CD4-positive, alpha-beta T cell treated with Interleukin-15 for 1 hour (primary cell): ENCODE data around the gene MBTD1.
"Not testable (repeated sequence)": the region's sequence is repeated elsewhere in the genome, so short reads cannot be mapped to it uniquely, and the experiment has no call there.

Experiments
- DNase-seq: peaks from one replicate; pipeline ENCODE4 v3.0.0-alpha.2; 2020

Gene MBTD1

DNA sequence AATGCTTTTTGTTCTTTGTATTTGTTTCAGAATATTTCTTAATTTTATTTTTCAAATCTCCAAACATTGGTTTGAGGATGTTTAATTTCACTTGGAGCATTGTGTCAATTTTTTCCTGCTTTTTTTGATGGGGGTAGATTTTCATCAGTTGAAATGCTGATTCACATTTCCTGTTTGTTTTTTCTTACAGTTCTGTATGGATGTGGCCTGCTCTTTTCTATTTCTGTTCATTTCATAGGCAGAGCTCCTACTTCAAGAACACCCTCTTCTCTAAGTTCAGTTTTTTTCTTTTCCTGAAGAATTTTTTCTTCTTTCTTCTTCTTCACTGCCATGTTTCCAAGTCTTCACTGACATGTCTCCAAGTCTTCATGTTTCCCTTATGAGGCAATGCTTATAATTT, 8.8 kb downstream of the MBTD1 start:
- no peak for DNase-seq

DNA sequence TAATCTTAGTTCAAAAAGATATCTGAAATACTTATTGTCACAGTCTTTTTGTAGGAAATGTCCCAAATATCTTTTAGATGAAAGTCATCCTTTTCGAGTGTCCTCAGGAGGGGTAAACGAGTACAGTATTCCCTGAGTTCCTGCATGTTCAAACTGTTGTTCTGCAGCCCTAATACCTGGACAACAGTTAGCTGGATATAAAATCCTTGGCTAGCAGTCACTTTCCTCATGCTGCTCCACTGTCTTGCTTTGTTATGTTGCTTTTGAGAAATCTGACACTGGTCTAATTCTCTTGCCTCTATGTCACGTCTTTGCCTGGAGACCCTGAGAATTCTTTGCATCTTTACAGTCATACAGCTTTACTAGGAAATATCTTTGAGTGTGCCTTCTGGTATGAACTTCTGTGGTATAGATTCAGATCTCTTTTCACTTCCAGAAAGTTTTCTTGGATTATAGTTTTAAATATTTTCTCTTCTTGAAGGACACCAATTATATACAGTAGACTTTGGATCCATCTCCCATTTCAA, 9.5 kb downstream of the MBTD1 start:
- DNase-seq = no peak

DNA sequence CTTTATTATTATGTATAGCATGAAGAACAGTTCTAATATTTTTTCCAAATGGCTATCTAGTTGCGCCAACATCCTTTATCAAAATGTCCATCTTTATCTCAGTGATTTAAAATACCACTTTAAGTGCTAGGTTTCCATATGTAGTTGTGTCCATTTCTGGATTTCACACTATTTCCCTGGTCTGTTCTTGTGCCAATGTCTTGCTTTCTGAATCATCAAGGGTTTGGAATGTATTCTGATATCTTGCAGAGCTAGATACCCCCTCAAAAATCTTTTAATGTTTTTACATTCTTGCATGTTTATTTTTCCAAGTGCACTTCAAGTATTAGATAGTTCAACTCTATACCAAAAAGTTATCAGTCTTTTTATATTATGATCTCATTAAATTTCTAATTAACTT, 14.3 kb downstream of the MBTD1 start:
- DNase-seq = no peak

DNA sequence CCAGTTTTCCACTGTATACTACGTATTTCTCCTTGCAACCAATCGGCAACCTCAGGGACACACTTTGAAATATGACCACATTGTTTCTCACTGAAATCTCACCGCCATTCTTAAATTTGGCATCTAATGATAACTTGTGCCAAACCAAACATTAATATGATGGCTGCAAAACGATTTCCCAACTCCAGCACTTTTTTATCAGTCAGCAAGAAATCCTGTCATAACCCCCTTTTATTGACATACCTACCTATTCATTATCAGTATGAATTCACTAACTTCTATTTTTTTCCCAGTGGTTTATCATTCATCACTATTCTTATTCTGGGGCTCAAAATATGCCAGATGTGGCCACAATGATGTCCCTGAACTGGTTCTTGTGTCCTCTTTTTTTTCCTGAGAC, 15.8 kb downstream of the MBTD1 start:
- no peak for DNase-seq

DNA sequence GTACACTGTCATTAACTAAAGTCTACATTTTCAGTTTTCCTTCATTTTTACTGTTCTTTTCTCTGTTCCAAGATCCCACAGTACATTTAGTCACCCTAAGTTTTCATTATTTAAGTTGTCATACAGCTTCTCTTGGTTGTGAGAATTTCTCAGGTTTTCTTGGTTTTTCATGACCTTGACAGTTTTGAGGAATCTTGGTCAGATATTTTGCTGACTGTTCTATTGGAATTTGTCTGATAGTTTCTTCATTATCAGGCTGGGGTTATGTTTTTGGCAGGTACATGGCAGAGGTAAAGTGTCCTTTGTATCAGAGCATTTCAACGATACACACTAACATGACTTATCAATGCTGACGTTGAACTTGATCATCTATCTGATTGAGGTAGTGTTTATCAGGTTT, 19.6 kb downstream of the MBTD1 start:
- no peak for DNase-seq

DNA sequence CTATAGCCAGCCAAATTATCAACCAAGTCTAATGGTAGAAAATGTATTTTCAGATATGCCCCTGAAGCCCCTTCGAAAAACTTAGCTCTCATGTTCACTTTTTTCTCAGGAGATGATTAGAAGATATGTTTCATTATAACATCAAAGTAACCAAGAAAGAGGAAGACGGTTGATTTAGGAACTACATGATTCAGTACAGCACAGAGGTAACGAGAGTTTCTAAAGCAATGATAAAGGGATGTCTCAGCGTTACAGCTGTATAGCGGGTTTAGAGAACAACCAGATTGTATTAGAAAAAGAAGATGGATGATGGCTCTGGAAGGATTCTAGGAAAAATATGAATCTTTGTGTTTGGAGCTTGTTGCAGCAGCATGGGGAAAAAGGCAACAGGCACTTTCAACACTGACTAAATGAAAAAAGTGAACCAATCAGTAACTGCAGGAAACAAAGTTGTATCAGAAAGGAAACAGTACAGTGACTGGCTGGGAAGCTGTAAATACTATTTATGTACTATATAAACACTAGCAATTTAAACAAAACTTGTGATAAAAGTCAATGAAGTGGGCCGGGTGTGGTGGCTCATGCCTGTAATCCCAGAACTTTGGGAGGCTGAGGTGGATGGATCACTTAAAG, 21.5 kb downstream of the MBTD1 start:
- DNase-seq = no peak

DNA sequence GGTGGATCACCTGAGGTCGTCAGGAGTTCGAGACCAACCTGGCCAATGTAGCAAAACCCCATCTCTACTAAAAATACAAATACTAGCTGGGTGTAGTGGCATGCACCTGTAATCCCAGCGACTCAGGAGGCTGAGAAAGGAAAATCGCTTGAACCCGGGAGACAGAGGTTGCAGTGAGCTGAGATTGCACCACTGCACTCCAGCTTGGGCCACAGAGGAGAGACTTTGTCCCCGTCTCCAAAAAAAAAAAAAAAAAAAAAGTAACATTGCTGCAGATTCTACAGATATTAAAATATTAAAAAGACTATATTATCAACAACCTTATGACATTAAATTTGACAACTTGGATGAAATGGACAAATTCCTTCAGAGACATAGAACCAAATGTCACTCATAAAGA, 25.7 kb downstream of the MBTD1 start:
- no peak for DNase-seq

DNA sequence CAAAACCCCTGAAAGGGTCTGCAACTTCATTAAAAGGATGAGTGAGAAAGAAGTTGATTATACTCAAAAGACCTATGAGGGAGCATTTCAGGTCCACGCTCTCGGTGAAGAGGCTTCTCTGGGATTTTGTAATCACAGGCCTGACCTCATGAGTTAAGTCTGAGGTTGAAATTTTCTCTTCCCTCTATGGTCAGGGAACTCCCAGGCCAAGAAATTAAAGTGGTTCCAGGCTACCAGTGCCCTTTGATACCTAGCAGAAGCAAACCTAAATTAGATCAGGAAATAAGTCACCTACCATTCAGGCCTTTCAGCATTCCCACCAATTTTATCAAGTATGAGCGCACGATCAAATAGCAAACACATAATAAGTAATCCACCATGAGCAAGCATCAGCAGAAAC, 27.9 kb downstream of the MBTD1 start:
- no peak for DNase-seq

DNA sequence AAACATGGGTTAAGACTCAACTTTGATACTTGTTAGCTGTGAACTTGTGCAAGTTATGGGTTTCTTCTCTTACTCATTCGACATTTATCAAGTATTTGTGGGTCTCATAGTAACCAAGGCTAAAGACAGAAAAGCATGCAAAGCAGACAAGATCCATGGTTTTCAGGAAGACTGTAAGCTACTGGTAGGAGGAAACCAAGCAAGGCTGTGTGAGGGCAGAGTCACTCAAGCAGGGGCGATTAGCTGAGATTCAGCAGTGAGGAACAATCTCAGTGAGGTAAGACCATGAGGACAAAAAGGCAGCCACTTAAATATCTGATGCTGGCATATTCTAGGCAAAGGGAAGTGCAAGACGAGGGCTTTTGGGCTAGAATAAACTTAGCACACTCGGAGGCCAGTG, 29.5 kb downstream of the MBTD1 start:
- DNase-seq = no peak

DNA sequence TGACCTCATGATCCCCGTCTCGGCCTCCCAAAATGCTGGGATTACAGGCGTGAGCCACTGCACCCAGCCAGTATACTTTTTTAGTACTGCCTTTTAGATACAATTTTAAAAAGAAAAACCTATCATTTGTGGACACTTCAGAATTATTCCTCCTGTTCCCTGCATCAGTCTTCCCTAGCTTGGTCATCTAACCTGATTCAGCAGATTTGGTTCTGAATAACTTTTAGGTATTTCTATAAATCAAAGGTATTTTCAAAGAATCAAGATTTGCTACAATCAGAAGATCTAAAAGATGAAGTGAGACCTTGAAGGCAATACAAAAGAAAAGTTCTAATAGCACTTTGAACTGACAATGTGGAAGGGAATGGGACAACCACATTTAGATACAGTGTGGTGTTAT, 30.0 kb downstream of the MBTD1 start:
- DNase-seq = no peak

DNA sequence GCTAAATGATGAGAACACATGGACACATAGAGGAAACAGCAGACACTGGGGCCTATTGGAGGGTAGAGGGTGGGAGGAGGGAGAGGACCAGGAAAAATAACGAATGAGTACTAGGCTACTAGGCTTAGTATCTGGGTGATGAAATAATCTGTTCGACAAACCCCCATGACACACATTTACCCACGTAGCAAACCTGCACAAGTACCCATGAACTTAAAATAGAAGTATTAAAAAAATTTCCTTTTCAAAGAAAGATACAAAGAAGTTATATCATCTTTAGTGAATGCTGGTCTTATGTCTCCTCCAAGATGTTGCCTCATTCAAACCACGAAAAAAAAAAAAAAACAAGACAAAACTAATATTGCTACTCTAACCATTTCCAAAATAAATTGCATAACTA, 31.7 kb downstream of the MBTD1 start:
- no peak for DNase-seq

DNA sequence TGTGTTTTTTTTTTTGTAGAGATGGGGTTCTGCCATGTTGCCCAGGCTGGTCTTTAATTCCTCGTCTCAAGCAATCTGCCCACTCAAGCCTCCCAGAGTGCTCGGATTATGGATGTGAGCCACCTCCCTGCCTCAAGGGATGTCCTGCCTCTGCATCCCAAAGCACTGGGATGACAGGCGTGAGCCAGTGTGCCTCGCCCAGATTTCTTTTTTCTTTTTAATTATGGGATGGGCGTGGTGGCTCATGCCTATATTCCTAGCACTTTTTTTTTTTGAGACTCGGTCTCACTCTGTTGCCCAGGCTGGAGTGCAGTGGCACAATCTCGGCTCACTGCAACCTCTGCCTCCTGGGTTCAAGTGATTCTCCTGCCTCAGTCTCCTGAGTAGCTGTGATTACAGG, 34.3 kb downstream of the MBTD1 start:
- not testable (repeated sequence) for DNase-seq

DNA sequence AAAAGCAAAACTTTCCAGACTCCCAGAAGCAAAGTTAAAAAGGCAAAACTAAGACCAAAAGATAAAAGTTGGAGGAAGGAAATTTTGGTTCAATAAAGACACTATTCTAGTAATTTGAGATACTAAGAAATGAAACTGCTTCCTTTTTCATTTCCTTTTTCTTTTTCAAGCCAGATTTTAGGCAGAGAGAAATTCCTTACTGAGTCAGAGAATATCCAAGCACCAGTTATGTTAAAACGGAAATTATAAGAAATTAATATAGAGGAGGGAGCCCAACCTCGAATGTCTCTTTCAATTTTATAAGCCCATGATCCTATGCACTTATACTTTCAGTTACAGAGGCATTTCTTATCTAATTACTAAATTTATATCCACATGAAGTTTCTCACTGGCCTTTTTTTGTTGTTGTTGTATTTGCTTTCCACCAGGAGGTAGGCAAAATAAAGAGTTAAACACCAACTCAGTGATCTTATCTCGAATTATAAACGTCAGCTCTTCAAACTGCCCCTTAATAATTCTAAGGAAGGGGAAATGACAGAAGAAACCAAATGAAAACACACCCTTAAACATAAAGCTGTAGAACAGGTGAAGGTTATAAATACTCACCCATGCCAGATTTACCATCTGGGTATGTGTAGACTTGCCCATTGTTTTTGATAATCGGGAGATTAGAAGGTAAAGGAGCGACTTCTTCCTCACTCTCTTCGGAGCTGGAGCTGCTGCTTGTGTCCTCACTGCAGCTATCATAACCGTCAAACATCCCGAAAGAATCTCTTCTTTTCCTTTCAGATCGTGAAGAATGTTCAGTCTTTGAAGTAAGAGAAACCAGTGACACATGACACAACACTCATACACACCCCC, 35.2 kb downstream of the MBTD1 start:
- DNase-seq = no peak

DNA sequence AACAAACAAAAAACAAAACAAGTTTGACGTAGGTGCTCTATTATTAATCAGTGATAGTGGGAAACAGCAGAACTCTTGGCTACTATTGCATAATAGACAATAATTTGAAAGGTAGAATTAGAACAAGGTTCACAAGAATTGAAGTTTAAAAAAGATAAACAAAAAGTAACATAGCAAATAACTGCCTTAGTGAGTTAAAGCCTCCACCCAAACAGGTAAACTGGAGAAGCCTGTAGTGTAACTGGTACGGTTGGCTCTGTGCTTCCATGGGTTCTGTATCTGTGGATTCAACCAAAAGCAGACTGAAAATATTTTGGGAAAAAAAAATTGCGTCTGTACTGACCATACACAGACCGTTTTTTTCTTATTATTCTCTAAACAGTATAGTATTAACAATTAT, 38.5 kb downstream of the MBTD1 start:
- DNase-seq = no peak

DNA sequence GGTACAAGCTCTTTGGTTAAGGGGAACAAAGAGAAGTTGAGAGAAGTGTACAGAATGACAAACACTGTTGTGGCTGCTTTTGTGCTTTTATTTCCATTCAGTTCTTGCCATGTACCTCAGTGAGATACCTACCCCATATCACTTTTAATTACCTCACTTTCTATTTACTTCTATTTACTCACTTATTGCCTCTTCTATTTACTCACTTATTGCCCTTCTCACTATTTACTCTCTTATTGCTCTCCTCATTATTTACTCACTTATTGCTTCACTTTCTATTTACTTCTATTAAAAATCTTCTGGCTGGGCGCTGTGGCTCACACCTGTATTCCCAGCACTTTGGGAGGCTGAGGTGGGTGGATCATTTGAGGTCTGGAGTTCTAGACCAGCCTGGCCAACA, 41.9 kb downstream of the MBTD1 start:
- DNase-seq = no peak

DNA sequence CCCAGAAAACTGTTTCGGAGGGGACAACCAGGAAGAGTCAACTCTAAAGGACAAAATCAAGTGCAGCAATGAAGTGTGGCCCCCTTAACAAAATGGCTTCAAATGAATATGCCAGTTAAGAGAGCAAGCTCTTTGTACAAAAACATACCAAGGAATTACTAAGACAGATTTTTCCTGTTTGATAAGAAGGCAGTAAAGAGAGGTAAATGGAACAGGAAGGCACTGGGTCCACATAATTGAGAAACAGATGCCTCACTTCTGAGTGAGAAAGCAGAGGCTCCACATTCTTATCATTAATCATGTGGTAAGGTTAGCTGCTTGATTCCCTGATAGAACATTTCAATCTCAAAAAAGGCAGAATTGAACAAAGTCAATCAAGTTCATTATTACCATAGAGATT, 44.9 kb downstream of the MBTD1 start:
- DNase-seq = no peak

DNA sequence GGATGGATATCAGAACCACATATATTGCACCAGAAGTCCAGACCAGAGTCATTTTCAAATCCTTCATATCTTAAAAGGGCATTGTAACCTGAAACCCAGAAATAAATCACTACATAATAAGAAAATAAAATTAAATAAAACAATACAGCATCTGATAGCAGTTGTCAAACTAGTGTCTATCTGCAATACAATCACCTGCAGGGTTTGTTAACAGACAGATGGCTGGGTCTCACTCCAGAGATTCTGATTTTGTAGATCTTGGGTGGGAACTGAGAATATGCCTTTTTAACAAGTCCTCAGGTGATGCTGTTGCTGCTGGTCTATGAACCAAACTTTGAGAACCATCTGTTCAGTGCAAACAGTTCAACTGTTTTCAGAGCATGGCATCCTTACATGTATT, 56.0 kb downstream of the MBTD1 start:
- DNase-seq = no peak

DNA sequence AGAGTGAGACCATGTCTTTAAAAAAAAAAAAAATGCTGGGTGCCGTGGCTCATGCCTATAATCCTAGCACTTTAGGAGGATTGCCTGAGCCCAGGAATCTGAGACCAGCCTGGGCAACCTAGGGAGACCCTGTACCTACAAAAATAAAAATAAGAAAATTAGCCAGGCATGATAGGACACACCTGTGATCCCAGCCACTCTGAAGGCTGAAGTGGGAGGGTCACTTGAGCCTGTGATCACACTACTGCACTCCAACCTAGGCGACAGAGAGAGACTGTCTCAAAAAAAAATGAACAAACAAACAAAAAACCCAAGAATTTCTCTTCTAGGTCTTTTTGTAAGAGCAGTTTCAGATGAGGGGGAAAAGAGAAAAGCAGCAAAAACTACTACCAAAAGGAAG, 59.0 kb downstream of the MBTD1 start:
- no peak for DNase-seq

DNA sequence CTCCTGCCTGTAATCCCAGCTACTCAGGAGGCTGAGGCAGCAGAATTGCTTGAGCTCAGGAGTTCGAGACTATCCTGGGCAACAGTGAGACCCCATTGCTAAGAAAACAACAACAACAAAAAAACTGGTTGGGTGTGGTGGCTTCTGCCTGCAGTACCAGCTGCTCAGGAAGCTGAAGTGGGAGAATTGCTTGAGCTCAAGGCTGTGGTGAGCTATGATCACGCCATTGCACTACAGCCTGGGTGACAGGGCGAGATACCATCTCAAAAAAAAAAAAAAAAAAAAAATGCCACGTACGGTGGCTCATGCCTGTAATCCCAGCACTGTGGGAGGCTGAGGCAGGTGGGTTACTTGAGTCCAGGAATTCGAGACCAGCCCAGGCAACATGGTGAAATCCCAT, 59.6 kb downstream of the MBTD1 start:
- no peak for DNase-seq

DNA sequence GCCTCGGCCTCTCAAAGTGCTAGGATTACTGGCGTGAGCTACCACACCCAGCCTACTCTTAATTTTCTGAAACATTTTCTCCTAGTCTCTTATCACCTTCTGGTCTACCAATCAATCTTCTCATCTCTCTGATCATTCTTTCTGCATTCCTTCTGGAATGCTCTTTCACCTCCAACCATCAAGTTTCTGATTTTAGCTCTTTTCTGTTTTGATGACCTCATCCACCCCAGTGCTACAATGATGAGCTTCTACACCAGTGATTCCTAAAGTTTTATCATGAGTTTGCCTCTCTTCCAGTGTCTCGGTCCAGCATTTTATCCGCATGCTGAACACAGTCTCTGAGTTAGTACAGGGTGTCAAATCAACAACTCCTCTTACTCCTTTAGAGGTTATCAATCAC, 62.1 kb downstream of the MBTD1 start:
- DNase-seq = no peak

DNA sequence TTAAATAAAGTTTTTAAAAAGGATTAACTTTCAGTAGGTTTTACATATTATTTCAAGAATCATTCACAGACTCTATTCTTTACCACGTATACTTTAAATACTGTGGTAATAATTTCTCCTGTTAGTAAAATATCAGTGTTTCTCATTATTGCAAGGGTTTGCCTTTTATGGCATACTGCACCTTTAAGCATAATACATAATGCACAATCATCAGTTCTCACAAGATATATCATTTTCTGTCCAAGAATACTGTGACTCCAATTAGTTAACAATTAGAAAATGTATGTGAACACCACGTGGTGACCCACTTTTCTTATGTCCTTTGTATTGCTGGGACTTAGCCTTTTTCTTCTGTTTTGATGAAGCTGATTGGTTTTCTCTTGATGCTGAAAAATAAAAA, 68.0 kb downstream of the MBTD1 start:
- no peak for DNase-seq

DNA sequence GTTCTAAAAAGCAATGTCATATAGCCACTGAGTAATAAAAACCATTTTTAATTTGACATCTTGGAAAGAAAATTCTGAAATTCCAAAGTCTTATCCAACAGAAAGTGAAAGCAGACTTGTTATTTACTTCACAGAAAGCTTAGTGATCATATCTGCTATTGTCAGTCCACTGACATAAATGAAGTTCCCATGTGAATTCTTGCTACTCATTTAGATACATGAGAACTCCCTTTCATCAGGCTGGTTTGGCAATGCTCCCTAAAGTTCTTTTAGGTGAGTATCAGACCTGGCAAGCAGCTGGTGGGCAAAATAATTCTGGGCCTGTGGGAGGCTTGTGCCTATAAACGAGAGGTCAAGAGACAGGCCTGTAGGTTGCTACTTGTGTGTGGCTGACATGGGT, 70.2 kb downstream of the MBTD1 start:
- DNase-seq = no peak

DNA sequence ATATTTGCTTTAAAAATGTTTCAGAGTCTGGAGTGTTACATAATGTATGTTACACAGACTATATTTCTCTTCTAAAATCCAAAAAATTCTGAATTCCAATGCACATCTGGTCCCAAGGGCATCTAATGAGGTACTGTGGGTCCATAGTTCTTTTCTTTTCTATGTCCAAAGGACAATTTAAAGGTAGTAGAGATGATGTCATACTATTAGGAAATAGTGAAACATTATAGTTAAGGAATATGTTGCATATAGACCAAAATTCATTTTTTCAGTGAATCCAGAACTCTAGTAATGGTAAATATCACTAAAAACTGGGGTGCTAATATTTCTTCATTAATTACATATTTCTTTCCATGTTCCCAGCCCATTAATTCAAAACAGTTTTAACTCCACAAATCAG, 70.7 kb downstream of the MBTD1 start:
- no peak for DNase-seq

DNA sequence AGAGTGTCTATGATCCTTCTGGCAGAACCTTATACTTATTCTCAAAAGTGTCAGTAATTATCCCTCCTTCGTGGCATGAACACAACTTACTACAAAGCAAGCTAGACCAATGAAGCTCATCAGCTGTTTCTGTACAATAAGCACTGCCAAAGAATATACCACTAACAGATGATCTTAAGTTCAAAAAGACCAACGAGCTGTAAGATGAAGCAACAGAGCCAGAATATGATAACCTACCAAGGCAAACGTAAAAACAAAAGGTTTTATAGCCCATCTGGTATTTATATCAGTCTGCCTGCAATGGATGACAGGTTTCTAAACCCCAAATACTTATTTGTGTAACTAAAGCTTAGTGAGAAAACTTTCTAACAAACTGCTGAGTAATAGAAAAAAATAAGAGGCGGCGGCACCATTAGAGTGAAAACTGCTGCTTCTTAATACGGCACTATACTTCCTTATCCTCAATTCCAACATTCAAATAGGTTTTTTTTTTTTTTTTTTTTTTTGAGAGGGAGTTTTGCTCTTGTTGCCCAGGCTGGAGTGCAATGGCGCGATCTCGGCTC, 71.5 kb downstream of the MBTD1 start:
- DNase-seq = no peak
